ENCODE results near the gene APIP. TPM values are rescaled to one million over a fixed set of nuclear protein-coding genes. Genes with fewer than 3 reads are reported as not detected.

The APIP gene
- polyA plus RNA-seq, 2 of the 4 experiments (the other 2 are of a cell fraction), result 42.4 to 55.6 TPM

GRCh38 chr11:34926831-34927132 lies 10.6 kb upstream of the APIP start:
- ChIA-PET CTCF (interaction anchor here (0.6 to 6.7 kb wide), 34 partner anchors 9 to 1113 kb away, joined by 3 to 117 read pairs (median 4); partner anchors contain the start of genes APIP, ELF5, PDHX and SLC1A2), POLR2A (interaction anchor here (1.7 kb wide), 1 partner anchor 465 kb away, joined by 6 read pairs; no protein-coding TSS in a partner anchor)
- FAIRE-seq (no peak), DNase-seq (ENCODE audit: low read depth in 1 of 2, low spot score in 1 of 2) (no peak), ATAC-seq (no peak)
- TF ChIP-seq KDM5A (IDR thresholded peaks at IDR 0.05) (no peak), RFX5 (IDR thresholded peaks at IDR 0.05) (no peak), ATOH8 (CRISPR knock-in tag; IDR thresholded peaks at IDR 0.05; ENCODE audit: low read depth) (no peak), MAFK (IDR thresholded peaks at IDR 0.05; ENCODE audit: partially characterized antibody) (peak; percentile 2)
- H3K4me1 ChIP-seq, result peaks cover 52% of the 10 kb centered on the region
- H3K4me3 ChIP-seq, result no peak overlapping the region
- no peaks in the 10 kb centered on the region for H3K9me3 ChIP-seq
- H3K4me2 ChIP-seq, result peak overlapping the region; percentile 49
- H3K27ac ChIP-seq, result no peak overlapping the region; a peak in 1 of 6 replicates

- Histone ChIP-seq H3K4me3 (no peak overlapping the region), H3K4me1 (peaks cover 52% of the 10 kb centered on the region), H3K27ac (peak overlapping the region in 1 of 2 experiments; percentile 3; a peak in 1 of 6 replicates), H3K4me2 (peak overlapping the region; percentile 49), H3K9me3 (no peaks in the 10 kb centered on the region)
- TF ChIP-seq SMC3 (IDR thresholded peaks at IDR 0.05) (peak; percentile 93), RNF2 (IDR thresholded peaks at IDR 0.05; ENCODE audit: borderline replicate concordance, low read depth) (no peak), RAD21 (conservative IDR thresholded peaks at IDR 0.05 in 1 of 2, IDR thresholded peaks at IDR 0.05 in 1 of 2) (peak; percentile 93 to 94), CTCF (IDR thresholded peaks at IDR 0.05) (peak; percentile 92)
- DNase-seq (ENCODE audit: low read depth in 1 of 2, low spot score in 1 of 2) (peak in 1 of 2 experiments; percentile 53), FAIRE-seq (peak; percentile 91), ATAC-seq (peak; percentile 54 to 66; a peak in 3 of 6 replicates)
- 3% methylated on average over 2 of the region's 2 CpGs for WGBS (ENCODE audit: missing lambda C conversion rate)
- ChIA-PET POLR2A (interaction anchor here (1.7 kb wide), 1 partner anchor 465 kb away, joined by 6 read pairs; no protein-coding TSS in a partner anchor), CTCF (interaction anchor here (0.6 to 6.7 kb wide), 38 partner anchors 9 to 1339 kb away, joined by 3 to 117 read pairs (median 4); partner anchors contain the start of genes APIP, CD44, ELF5 and PDHX)
Observed at GRCh38 chr11:34926101-34926830, 10.1 kb upstream of the APIP start.

- POLR2A ChIA-PET, result interaction anchor here (1.0 kb wide), 1 partner anchor 9 kb away, joined by 3 read pairs; no protein-coding TSS in a partner anchor
- Histone ChIP-seq H3K9me3 (no peaks in the 10 kb centered on the region), H3K4me3 (no peak overlapping the region), H3K4me2 (peak overlapping the region; percentile 38), H3K27ac (peak overlapping the region in 1 of 2 experiments; percentile 49; a peak in 3 of 6 replicates), H3K4me1 (peaks cover 45% of the 10 kb centered on the region)
- WGBS (ENCODE audit: missing lambda C conversion rate), result 14% methylated on average over 3 of the region's 3 CpGs
- DNase-seq (ENCODE audit: low read depth in 1 of 2, low spot score in 1 of 2) (no peak), ATAC-seq (no peak), FAIRE-seq (no peak)
- TF ChIP-seq FOSL2 (IDR thresholded peaks at IDR 0.05) (no peak), FOSL2 (CRISPR knock-in tag; IDR thresholded peaks at IDR 0.05) (no peak), BCL3 (IDR thresholded peaks at IDR 0.05) (no peak), MAZ (IDR thresholded peaks at IDR 0.05; ENCODE audit: borderline replicate concordance, low read depth, low read length) (no peak), MAFK (IDR thresholded peaks at IDR 0.05; ENCODE audit: partially characterized antibody) (no peak), ESRRA (IDR thresholded peaks at IDR 0.05; ENCODE audit: borderline replicate concordance, low read length) (no peak), CEBPB (IDR thresholded peaks at IDR 0.05) (no peak), CBX2 (IDR thresholded peaks at IDR 0.05; ENCODE audit: borderline replicate concordance, low read depth) (no peak), FOSB (CRISPR knock-in tag; IDR thresholded peaks at IDR 0.05) (no peak), EHF (CRISPR knock-in tag; IDR thresholded peaks at IDR 0.05) (no peak), NPAS2 (CRISPR knock-in tag; IDR thresholded peaks at IDR 0.05; ENCODE audit: borderline replicate concordance) (no peak), SREBF2 (IDR thresholded peaks at IDR 0.05) (no peak), HOXB5 (CRISPR knock-in tag; IDR thresholded peaks at IDR 0.05) (no peak), RARB (CRISPR knock-in tag; IDR thresholded peaks at IDR 0.05) (no peak), USF2 (IDR thresholded peaks at IDR 0.05) (no peak), MYC (IDR thresholded peaks at IDR 0.05; ENCODE audit: borderline replicate concordance, low read length) (no peak), BHLHE40 (IDR thresholded peaks at IDR 0.05; ENCODE audit: low read depth, low read length) (no peak), ZFP36 (IDR thresholded peaks at IDR 0.05; ENCODE audit: borderline replicate concordance, partially characterized antibody) (no peak), PBX3 (IDR thresholded peaks at IDR 0.05) (no peak), RCOR1 (IDR thresholded peaks at IDR 0.05; ENCODE audit: low read depth, low read length) (no peak), TP53 (CRISPR knock-in tag; IDR thresholded peaks at IDR 0.05) (no peak)
- CTCF ChIA-PET, result interaction anchor here (0.9 to 6.7 kb wide), 16 partner anchors 8 to 488 kb away, joined by 3 to 117 read pairs (median 4); partner anchors contain the start of genes APIP and PDHX
Observed at GRCh38 chr11:34924714-34925113, 8.5 kb upstream of the APIP start.

Measured in A549 (cell line).